ENCODE measurements around the gene USP36.

USP36 gene

DNA sequence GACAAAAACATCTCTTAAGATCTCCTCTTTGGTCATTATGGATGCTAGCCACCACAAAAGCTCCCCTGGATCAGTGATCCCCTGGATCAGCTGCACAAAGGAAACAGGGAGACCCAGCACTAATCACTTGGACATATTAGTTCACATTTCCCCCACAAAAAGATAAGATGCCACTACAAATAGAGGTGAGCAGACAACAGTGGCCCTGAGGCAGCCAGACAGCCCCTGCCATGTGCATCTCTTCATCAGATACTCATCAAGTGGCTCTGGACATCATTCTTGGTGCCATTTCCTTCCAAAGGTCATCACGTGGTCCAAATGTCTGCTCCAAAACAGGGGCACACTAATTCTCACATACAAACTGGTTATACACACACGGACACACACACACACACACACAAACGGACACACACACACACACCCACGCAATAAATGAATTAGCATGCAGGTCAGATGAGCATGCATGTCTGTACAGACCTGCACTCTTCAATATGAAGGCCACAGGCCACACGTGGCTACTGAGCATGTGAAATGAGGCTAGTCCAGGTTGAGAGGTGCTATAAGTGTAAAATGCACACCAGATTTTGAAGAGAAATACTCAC lies 4.1 kb downstream of the USP36 start:
- Histone ChIP-seq H3K27ac (ENCODE audit: low read length) (no peak overlapping the region), H3K4me1 (ENCODE audit: low read length) (peaks cover 11% of the 10 kb centered on the region), H3K4me3 (ENCODE audit: low read length) (no peak overlapping the region), H2AFZ (ENCODE audit: low read depth, low read length) (no peak overlapping the region), H3K79me2 (ENCODE audit: low read length) (peaks cover 83% of the 10 kb centered on the region), H3K9me3 (ENCODE audit: insufficient read depth, low read length) (no peaks in the 10 kb centered on the region), H3K27me3 (ENCODE audit: low read depth, low read length) (no peaks in the 10 kb centered on the region), H3K36me3 (replicated peaks; ENCODE audit: low read depth, low read length) (peaks cover 50% of the 10 kb centered on the region), H3K9ac (ENCODE audit: low read length) (no peak overlapping the region), H4K20me1 (ENCODE audit: insufficient read depth, low read length) (peaks cover 29% of the 10 kb centered on the region), H3K4me2 (ENCODE audit: low read length) (no peak overlapping the region)
- TF ChIP-seq EZH2phosphoT487 (IDR thresholded peaks at IDR 0.05; ENCODE audit: low read depth): no peak
- TF ChIP-seq CTCF (IDR thresholded peaks at IDR 0.05; ENCODE audit: low read depth, low read length): no peak

GRCh38 chr17:78834571-78834970 lies 6.0 kb downstream of the USP36 start:
- Histone ChIP-seq H3K79me2 (ENCODE audit: low read length) (peaks cover 82% of the 10 kb centered on the region), H2AFZ (ENCODE audit: low read depth, low read length) (no peak overlapping the region), H3K4me1 (ENCODE audit: low read length) (peaks cover 10% of the 10 kb centered on the region), H3K4me3 (ENCODE audit: low read length) (no peak overlapping the region), H3K36me3 (replicated peaks; ENCODE audit: low read depth, low read length) (peaks cover 61% of the 10 kb centered on the region), H3K27ac (ENCODE audit: low read length) (no peak overlapping the region), H3K4me2 (ENCODE audit: low read length) (no peak overlapping the region), H3K27me3 (ENCODE audit: low read depth, low read length) (no peaks in the 10 kb centered on the region), H4K20me1 (ENCODE audit: insufficient read depth, low read length) (peaks cover 30% of the 10 kb centered on the region), H3K9ac (ENCODE audit: low read length) (no peak overlapping the region), H3K9me3 (ENCODE audit: insufficient read depth, low read length) (no peaks in the 10 kb centered on the region)
- TF ChIP-seq CTCF (IDR thresholded peaks at IDR 0.05; ENCODE audit: low read depth, low read length) (no peak), EZH2phosphoT487 (IDR thresholded peaks at IDR 0.05; ENCODE audit: low read depth) (no peak)

- Histone ChIP-seq H3K79me2 (ENCODE audit: low read length) (peaks cover 77% of the 10 kb centered on the region), H3K4me1 (ENCODE audit: low read length) (peaks cover 7% of the 10 kb centered on the region), H4K20me1 (ENCODE audit: insufficient read depth, low read length) (peaks cover 13% of the 10 kb centered on the region; the same call in 1 of the 2 replicates), H3K36me3 (replicated peaks; ENCODE audit: low read depth, low read length) (peaks cover 71% of the 10 kb centered on the region), H3K9me3 (ENCODE audit: insufficient read depth, low read length) (no peaks in the 10 kb centered on the region), H2AFZ (ENCODE audit: low read depth, low read length) (no peak overlapping the region), H3K27me3 (ENCODE audit: low read depth, low read length) (no peaks in the 10 kb centered on the region), H3K4me3 (ENCODE audit: low read length) (no peak overlapping the region), H3K27ac (ENCODE audit: low read length) (no peak overlapping the region), H3K4me2 (ENCODE audit: low read length) (no peak overlapping the region), H3K9ac (ENCODE audit: low read length) (no peak overlapping the region)
- TF ChIP-seq CTCF (IDR thresholded peaks at IDR 0.05; ENCODE audit: low read depth, low read length) (no peak), EZH2phosphoT487 (IDR thresholded peaks at IDR 0.05; ENCODE audit: low read depth) (no peak)
These were observed 8.1 kb downstream of the USP36 start for GRCh38 chr17:78832541-78832810.

DNA sequence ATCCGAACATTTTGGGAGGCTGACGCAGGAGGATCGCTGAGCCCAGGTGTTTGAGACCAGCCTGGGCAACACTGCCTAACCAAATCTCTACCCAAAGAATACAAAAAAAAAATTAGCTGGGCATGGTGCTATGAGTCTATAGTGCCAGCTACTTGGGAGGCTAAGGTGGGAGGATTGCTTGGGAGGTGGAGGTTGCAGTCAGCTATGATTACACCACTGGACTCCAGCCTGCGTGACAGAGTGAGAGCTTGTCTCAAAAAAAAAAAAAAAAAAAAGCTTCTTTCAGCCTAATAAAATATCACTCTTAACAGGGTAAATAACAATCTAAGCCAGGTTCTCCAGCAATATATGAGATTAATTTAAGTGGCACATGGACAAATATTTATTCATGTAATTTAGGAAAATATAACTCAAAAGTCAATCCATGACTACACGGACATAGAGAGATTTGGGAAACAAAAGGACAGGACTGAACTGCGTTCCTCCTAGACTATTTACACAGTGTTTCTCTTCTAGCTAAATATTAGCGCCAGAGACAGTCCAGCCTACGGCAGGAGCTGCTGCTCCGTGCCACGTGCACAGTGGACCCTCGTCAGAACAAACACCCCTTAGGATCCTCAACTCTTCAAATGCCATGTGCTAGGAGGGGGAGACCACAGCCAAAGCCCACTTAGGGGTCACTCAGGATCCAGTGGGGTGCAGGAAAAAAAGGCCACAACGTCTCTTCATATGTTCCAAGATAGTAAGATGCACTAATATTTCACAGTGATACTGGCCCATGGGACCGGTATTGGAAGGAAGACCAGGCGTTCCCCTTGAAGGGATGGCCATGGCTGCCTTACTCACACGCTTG lies 8.7 kb downstream of the USP36 start:
- Histone ChIP-seq H3K27me3 (ENCODE audit: low read depth, low read length) (no peaks in the 10 kb centered on the region), H3K9ac (ENCODE audit: low read length) (no peak overlapping the region), H3K4me2 (ENCODE audit: low read length) (no peak overlapping the region), H3K4me1 (ENCODE audit: low read length) (peaks cover 11% of the 10 kb centered on the region), H2AFZ (ENCODE audit: low read depth, low read length) (no peak overlapping the region), H3K27ac (ENCODE audit: low read length) (no peak overlapping the region), H3K79me2 (ENCODE audit: low read length) (peaks cover 72% of the 10 kb centered on the region), H3K9me3 (ENCODE audit: insufficient read depth, low read length) (no peaks in the 10 kb centered on the region), H4K20me1 (ENCODE audit: insufficient read depth, low read length) (peaks cover 9% of the 10 kb centered on the region; the same call in 1 of the 2 replicates), H3K36me3 (replicated peaks; ENCODE audit: low read depth, low read length) (peaks cover 70% of the 10 kb centered on the region), H3K4me3 (ENCODE audit: low read length) (no peak overlapping the region)
- TF ChIP-seq CTCF (IDR thresholded peaks at IDR 0.05; ENCODE audit: low read depth, low read length): no peak
- no peak for TF ChIP-seq EZH2phosphoT487 (IDR thresholded peaks at IDR 0.05; ENCODE audit: low read depth)
